C4-2B (cell line): Measurements from ENCODE around the gene CLPSL1.

Experiments
- H3K27ac ChIP-seq: fragments of 450-650 bp; 2 replicates; pipeline ENCODE4 v1.5.1; 2017
- ZFX ChIP-seq: fragments of 450-650 bp; IDR thresholded peaks from 2 replicates; pipeline ENCODE4 v1.6.1; 2017
- TF ChIP-seq, protein P1 (sequence below): fragments of 450-650 bp; conservative IDR thresholded peaks from 2 replicates; pipeline ENCODE4 v1.5.1; 2017; ENCODE audit warnings: mild to moderate bottlenecking

CLPSL1 gene

DNA sequence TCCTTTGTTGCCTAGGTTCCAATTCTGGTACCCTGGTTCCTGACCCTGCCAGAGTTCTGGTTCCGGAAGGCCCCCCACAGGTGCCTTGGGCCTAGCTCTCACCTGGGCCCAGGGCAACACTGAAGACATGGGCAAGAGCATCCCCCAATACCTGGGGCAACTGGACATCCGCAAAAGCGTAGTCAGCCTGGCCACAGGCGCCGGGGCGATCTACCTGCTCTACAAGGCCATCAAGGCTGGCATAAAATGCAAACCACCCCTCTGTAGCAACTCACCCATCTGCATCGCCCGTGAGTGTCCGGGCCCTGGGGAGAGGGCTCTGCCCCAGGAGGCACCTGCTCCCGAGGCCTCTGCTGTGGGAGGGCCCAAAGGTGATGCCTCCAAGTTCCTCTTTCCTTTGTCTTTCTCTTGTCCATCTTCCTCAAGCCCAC, 43.8 kb upstream of the CLPSL1 start, which contains the start of gene ARMC12:
Gene ARMC12 (plus strand): TSS at position 51 of the 431 bp plus-strand sequence. CDS start 77 bp downstream, at position 128.
- TF ChIP-seq, protein P1, sequence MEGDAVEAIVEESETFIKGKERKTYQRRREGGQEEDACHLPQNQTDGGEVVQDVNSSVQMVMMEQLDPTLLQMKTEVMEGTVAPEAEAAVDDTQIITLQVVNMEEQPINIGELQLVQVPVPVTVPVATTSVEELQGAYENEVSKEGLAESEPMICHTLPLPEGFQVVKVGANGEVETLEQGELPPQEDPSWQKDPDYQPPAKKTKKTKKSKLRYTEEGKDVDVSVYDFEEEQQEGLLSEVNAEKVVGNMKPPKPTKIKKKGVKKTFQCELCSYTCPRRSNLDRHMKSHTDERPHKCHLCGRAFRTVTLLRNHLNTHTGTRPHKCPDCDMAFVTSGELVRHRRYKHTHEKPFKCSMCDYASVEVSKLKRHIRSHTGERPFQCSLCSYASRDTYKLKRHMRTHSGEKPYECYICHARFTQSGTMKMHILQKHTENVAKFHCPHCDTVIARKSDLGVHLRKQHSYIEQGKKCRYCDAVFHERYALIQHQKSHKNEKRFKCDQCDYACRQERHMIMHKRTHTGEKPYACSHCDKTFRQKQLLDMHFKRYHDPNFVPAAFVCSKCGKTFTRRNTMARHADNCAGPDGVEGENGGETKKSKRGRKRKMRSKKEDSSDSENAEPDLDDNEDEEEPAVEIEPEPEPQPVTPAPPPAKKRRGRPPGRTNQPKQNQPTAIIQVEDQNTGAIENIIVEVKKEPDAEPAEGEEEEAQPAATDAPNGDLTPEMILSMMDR, result no peak
- TF ChIP-seq ZFX, result no peak
- H3K27ac ChIP-seq, result peak within 1 kb of the TSS; percentile 1; the same call in 1 of the 2 replicates

DNA sequence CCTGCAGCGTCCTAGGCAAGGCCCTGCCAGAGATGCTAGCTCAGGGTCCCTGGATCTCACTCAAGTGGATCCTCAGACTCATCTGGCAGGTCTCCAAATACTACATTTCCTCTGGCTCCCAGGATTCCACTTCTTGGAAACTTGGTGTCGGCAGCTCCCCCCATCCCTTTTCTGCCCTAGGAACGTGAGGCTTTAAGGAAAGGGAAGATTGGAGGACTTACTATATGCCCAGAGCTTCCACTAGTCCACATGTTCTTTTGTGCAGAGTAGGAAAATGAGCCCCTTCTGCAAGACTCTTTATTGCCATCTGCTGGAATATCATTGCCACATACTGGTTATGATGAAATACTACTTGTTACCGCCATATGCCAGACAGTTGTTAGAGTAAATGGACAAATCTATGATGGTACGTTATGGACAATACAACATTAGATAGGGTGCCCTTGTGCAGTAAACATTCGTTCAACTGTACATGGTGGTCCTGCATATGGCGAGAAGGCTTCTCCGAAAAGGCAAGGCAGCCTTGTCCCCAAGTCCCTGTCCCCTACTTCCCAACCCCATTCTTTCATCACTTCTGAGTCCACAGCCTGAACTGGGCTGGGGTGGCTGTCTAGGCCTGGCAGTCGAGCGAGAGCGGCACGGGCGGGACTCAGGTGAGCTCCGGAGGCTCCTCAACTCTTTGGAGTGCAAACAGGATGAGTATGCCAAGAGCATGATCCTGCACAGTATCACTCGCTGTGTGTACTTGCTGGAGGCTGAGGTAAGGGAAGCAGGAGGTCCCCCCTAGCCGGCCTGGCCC, 43.2 kb upstream of the CLPSL1 start:
- TF ChIP-seq, protein P1, result peak; percentile 90
- no peak for TF ChIP-seq ZFX
- H3K27ac ChIP-seq, result peak overlapping the region; percentile 1; the same call in 1 of the 2 replicates

- TF ChIP-seq ZFX, result no peak
- TF ChIP-seq, protein P1, result no peak
- no peak overlapping the region for H3K27ac ChIP-seq
These were observed 40.9 kb upstream of the CLPSL1 start for GRCh38 chr6:35739645-35740524.

DNA sequence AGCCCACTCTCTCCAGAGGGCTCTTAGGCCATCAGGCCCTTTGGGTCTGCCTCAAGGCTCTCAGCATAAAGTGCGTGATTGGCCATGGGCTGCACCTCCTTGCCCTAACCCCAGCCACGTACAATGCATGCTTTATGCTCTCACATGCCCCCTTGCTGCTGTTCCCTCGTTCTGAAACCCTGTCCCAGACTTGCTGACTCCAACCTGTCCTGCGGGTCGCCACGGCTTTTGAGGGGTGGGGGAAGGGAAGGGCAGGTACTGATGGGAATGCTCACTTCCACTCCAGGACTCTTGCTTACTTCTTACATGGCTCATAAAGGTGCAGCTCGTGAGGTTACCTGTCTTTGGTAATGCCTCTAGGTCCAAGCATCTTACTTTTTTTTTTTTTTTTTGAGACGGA, 38.0 kb upstream of the CLPSL1 start:
- H3K27ac ChIP-seq, result no peak overlapping the region
- TF ChIP-seq, protein P1, result no peak
- no peak for TF ChIP-seq ZFX

- H3K27ac ChIP-seq, result no peak overlapping the region
- TF ChIP-seq, protein P1, result no peak
- no peak for TF ChIP-seq ZFX
These were observed 35.3 kb upstream of the CLPSL1 start for GRCh38 chr6:35745509-35745908.

- TF ChIP-seq, protein P1, result no peak
- TF ChIP-seq ZFX, result no peak
- H3K27ac ChIP-seq, result no peak overlapping the region
These were observed 34.3 kb upstream of the CLPSL1 start for GRCh38 chr6:35746516-35746915.

GRCh38 chr6:35747877-35748276, 32.9 kb upstream of the CLPSL1 start:
- TF ChIP-seq, protein P1, result no peak
- no peak for TF ChIP-seq ZFX
- H3K27ac ChIP-seq, result no peak overlapping the region
